GM21723 (cell line): Measurements from ENCODE around the gene CAPN5.

Experiments
- ATAC-seq: cut with Tn5 transposase; IDR thresholded peaks from one replicate; pipeline ENCODE4 v1.9.1; 2021; ENCODE audit warnings: mild to moderate bottlenecking, moderate library complexity; ENCODE audit not compliant: unreplicated experiment

Gene CAPN5

DNA sequence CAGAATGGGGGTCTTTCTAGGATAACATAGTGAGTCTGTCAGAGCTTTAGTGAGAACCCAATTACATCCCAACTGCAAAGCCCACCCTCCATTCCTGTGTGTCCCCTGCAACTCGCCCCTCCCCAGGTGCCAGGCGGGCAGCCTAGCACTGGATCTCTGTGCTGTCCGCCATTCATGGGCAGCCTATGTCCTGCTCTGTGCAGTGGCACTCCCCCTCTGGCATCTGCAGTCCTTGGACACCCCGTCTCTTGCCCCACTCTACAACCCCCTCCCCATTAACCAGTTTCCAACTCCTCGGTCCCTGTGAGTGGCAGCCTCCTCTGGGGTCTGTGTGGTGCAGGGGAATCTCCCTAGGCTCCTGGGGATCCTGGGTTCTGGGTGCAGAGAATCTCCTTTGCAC is 98.3 kb downstream of the CAPN5 start:
- no peak for ATAC-seq

DNA sequence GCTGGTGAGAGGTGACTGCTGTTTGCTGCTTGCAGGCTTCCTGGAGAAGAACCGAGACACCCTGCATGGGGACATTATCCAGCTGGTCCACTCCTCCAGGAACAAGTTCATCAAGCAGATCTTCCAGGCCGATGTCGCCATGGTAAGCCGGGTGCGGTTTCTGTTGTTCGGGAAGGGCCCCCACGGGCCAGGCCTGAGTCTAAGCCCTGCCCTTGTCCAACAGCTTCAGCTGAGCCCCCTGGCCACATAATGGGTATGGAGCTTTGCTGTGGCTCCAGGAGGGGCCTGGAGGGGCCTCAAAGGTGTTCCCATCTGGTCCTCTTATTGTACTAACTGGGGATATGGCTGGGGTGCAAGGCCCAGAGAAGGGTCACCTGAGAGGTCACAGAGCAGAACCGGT is 99.2 kb downstream of the CAPN5 start:
- ATAC-seq = no peak

DNA sequence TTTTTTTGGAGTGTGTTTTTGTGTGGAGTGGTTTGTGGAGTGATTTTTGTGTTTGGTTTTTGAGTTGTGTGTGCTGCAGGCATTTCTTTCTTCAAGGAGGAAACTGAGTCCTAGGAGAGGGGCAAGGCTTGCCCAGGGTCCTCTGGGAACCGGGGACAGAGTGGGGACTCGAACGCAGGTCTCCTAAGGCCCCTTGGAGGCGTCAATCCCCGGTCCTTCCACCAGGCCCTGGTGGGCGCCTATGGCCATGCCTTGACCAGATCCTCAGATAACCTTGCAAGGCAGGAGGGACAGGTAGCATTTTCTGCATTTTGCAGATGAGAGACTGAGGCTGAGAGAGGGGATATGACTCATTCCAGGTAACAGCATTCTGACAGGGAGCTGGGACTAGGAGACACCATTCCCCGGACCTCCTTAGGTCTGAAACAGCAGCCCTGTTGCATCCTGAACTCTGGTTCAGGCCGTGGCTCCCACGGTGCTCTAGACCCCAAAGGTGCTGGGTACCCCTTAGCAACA is 100.4 kb downstream of the CAPN5 start:
- ATAC-seq = no peak

DNA sequence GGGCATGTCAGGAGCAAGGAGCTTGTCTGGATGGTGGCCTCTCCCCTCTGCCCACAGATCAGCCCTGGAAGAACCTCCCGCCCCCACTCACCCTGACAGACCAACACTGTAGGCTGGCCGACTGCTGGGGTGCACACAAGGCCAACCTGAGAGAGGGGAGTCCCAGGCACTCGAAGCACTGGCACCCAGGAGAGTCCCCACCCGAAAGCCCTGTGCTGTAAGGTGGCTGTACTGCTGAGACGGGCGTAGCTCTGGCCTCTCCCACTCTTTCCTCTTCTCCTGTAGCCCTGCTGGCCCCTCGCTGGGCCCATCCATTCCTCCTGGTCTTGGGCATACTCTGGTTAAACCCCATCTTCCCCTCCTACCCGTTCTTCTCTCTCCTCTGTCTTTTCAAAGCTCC is 101.0 kb downstream of the CAPN5 start:
- no peak for ATAC-seq

DNA sequence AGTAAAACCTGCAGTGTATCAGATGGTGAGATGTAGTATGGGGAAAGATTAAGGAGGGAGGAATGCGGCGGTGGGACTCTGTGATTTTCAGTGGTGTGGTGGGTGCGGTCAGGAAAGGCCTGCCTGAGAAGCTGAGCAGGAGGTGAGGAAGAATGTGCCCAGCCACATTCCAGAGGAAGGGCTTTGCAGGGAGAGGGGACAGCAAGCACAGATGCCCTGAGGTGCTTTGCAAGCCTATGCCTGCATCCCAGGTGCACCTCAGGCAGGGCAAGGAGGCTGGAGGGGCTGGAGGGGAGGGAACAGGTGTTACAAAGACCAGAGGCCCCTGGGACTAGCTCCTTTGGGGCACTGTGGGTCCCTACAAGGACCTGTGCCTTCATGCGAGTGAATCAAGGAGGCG is 103.3 kb downstream of the CAPN5 start:
- ATAC-seq = no peak

DNA sequence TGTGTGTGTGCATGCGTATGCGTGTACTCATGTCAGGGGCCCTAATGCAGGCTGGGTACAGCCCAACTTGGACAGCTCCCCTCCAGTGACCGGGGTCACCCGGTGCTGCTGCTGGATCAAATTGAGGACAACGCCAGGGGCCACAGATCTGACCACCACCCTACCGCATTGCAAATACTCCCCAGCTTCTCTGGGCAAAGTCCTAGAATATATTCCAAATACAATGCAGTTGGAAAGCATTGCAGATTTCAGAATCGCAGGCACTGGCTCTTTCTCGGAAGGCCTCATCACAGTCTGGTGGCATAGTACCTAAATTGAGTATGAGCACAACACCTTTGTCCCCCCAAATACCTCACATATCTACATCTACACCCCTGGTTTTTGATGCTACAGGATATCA is 104.5 kb downstream of the CAPN5 start:
- no peak for ATAC-seq

DNA sequence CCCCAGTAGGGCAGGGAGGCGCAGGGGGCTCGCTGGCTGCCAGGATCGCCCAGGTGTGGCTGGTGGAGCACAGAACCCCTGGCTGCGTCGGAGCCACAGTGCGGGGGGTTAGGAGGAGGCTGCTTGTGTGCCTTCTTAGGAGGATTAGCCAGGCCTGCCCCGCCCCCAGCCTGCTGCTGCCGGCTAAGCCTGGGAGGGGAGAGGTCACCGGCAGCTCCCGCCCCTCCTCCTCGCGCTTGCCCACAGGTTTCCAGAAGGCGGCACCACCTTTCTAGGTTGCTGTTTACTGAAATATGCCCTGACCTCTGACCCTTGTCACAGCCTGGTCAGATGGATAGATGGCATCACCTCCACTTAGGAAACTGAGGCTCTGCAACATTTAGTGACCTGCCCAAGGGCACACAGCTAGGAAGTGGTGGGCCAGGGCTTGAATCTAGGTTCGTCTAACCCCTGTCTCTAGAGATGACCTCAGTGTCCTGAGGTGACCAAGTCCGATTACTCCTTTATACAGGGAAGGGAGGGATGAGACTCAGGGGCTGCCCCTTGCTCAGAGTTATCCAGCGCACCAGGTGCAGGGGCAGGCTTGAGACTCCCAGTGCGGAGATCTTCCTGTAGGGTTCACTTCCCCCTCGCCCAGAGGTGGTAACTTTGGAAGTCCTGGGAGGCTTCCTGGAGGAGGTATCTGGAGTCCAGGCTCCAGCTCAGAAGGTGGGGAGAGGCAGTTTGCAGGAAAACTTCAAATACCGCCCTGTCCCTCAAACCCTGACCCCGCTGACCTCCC is 105.3 kb downstream of the CAPN5 start:
- no peak for ATAC-seq

DNA sequence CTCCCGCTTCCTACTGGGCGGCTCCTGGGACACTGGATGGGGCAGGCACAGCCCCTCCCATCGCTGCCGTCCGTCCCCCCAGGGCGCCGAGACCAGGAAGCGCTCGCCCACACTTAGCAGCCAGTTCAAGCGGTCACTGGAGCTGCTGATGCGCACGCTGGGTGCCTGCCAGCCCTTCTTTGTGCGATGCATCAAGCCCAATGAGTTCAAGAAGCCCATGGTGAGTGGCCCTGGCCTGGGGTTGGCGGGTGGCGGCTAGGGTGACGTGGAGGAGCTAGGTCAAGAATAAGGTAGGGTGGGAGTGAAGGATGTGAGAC is 105.9 kb downstream of the CAPN5 start:
- ATAC-seq = no peak

DNA sequence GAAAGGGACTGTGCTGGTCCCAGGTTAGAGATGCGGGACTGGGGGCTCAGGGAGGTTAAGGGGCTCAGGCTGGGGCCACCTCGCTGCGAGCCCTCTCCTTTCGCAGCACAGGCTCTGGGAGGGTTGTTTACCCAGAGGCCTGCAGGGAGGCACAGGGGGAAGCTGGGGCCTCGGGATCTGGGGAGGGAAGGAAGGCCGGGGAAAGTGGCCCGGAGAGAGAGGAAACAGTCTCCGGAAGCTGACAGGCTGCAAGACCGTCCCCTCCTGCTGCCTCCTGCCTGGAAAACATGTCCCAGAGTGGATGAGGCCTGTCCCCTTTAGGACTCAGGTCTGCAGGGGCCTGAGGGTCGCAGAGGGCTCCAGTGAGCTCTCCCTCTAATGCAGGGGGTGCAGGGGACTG is 106.7 kb downstream of the CAPN5 start:
- no peak for ATAC-seq

DNA sequence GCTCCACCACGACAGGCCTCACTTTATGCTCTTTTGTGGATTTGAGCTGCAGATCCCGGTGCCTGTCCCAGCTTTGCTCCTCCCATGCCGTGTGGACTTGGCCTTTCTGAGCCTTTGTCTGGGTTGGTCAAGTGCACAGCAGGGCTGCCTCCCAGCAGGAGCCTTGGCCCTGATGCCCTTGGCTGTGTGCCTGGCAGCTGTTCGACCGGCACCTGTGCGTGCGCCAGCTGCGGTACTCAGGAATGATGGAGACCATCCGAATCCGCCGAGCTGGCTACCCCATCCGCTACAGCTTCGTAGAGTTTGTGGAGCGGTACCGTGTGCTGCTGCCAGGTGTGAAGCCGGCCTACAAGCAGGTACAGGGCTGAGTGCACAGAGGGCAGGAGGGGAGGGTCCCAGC is 107.8 kb downstream of the CAPN5 start:
- no peak for ATAC-seq

DNA sequence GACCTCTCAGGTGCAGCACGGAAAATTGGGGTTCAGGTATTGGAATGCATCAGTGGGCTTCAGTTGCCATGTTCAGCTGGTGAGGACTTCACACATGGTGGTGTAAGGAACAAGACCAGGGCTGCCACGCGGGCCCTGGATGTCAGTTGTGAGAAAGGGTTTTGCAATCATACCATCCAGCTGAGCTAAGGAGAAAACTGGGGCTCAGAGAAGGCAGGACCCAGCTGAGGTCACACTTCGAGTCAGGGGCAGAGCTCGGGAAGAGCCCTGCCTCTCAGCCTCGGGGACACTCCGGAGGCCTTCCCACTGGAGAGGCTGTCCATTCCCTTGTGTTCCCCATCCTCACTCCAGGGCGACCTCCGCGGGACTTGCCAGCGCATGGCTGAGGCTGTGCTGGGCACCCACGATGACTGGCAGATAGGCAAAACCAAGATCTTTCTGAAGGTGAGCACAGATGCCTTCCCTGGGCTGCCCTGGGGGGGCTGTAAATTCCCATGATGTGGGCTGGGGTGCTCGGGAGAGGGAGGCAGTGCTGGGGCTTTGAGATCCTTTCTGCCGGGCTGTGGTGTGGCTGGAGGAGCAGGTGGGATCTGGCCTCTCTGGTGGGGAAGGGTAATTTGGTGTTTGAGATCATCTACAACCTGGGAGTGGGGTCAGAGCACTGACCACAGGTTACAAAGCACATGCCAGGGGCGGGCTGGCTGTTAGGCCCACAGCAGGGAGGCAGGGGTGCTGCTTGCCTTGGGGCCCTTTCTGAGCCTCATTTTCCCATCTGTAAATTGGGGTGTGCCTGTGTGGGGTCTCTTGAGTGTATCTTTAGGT is 108.5 kb downstream of the CAPN5 start:
- no peak for ATAC-seq
